GM10248 (cell line): ENCODE results near the gene ATP11A.

ENCODE experiments used
- CTCF ChIA-PET: fragments of 300-600 bp; sonication (Branson Sonifier 250); formaldehyde crosslinking; extraction: SDS; loops from one replicate; lab custom pipeline; 2021; ENCODE audit warnings: antibody characterized with exemption; lab: Yijun Ruan, JAX
- POLR2A ChIA-PET: fragments of 350-650 bp; sonication (Branson Sonifier 250); formaldehyde crosslinking; extraction: SDS; loops from one replicate; lab custom pipeline; 2020; ENCODE audit warnings: antibody characterized with exemption; lab: Yijun Ruan, JAX
- DNase-seq: peaks from one replicate; pipeline ENCODE4 v3.0.0; 2012; ENCODE audit errors: extremely low spot score
- TF ChIP-seq, protein P1 (sequence below): IDR thresholded peaks from 2 replicates; pipeline ENCODE4 v1.5.1; 2012; ENCODE audit warnings: mild to moderate bottlenecking, low read depth; ENCODE audit errors: extremely low read depth, missing control alignments, control extremely low read depth

The ATP11A gene

DNA sequence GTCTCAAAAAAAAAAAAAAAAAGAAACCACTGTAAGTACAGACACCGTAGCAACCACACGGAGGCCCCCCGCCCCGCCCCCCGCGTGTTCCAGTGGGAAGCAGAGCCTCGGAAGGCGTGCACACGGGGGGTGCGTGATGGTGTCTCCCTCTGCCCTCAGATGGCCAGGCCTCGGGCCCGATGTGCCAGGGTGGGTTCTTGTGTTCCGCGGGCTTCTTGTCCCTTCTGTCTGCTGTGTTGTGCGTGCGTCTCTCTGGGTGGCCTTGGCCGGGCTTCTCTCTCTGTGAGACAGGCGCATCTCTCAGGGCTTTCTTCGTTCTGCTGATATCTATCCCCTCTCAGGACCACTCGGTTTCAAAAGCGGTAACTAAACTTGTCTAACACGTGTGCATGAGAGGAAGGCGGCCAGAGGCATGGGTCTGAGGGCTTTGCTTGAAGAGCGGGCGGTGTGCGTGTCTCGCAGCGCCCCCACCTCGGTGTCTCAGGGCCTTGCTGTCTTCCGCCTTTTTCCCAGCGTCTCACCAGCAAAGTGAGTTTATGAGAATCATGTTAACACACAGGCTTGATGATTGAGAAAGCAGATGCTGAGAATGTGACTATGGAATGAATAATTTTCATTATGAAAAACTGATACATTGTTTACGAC is 12.6 kb downstream of the ATP11A start:
- ChIA-PET CTCF (no interaction called here), POLR2A (no interaction called here)
- no peak for DNase-seq
- TF ChIP-seq, protein P1, sequence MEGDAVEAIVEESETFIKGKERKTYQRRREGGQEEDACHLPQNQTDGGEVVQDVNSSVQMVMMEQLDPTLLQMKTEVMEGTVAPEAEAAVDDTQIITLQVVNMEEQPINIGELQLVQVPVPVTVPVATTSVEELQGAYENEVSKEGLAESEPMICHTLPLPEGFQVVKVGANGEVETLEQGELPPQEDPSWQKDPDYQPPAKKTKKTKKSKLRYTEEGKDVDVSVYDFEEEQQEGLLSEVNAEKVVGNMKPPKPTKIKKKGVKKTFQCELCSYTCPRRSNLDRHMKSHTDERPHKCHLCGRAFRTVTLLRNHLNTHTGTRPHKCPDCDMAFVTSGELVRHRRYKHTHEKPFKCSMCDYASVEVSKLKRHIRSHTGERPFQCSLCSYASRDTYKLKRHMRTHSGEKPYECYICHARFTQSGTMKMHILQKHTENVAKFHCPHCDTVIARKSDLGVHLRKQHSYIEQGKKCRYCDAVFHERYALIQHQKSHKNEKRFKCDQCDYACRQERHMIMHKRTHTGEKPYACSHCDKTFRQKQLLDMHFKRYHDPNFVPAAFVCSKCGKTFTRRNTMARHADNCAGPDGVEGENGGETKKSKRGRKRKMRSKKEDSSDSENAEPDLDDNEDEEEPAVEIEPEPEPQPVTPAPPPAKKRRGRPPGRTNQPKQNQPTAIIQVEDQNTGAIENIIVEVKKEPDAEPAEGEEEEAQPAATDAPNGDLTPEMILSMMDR, result no peak

DNA sequence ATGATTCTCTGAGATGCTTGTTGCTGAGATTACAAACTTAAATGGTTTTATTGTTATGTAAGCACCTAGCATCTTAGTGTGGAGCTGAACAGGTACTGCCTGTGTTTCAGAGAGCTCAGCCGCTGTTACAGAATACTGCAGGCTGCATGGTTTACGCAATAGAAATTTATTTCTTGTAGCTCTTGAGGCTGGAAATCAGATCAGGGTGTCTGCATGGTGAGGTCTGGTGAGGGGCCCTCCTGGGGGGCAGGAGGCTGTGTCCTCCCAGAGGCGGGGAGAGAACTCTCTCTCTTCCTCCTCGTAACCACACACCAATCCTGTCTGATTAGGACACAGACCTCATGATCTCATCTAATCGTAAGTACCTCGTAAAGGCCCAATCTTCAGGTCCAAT is 13.1 kb downstream of the ATP11A start:
- no peak for DNase-seq
- POLR2A ChIA-PET, result no interaction called here
- TF ChIP-seq, protein P1, result no peak
- CTCF ChIA-PET, result no interaction called here

DNA sequence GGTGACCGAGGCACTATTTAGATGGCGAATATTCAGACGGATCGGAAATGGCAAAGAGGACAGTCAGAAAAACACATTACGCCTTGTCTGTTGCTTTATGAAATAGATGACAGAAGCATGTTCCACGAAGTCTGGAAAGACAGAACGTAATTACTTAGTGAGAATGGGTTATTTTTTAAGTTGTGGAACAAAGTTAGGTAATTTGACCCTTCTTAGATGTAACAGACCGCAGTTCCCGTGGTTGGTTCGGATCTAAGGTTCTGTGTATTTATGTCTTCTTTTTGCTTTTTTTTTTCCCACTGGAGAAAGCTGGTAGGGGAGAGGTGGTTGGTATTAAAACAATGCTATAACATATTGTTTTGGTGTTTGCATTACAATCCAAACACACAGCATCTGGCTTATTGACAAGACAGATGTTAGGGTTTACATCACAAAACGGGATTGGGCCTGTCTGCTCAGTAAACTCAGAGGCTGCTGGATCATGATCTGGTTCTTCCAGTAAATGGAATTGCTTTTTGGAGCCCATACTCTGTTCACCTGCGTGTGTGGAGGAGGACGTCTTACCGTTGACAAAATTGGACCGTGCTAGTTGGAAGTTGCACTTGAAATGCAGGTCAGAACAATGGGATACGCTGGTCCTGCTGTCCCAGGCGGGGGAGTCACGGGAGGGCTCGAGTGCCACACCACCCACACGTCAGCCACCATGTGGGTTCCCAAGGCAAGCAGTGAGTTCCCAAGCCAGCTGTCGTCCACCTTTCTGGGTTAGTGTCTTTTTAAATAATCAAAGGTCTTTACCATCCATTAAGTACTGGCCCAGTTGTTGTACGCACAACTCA is 13.8 kb downstream of the ATP11A start:
- ChIA-PET CTCF (interaction anchor here (1.1 kb wide), 1 partner anchor 9 kb away, joined by 3 read pairs; no protein-coding TSS in a partner anchor), POLR2A (no interaction called here)
- TF ChIP-seq, protein P1, result no peak
- DNase-seq, result no peak

DNA sequence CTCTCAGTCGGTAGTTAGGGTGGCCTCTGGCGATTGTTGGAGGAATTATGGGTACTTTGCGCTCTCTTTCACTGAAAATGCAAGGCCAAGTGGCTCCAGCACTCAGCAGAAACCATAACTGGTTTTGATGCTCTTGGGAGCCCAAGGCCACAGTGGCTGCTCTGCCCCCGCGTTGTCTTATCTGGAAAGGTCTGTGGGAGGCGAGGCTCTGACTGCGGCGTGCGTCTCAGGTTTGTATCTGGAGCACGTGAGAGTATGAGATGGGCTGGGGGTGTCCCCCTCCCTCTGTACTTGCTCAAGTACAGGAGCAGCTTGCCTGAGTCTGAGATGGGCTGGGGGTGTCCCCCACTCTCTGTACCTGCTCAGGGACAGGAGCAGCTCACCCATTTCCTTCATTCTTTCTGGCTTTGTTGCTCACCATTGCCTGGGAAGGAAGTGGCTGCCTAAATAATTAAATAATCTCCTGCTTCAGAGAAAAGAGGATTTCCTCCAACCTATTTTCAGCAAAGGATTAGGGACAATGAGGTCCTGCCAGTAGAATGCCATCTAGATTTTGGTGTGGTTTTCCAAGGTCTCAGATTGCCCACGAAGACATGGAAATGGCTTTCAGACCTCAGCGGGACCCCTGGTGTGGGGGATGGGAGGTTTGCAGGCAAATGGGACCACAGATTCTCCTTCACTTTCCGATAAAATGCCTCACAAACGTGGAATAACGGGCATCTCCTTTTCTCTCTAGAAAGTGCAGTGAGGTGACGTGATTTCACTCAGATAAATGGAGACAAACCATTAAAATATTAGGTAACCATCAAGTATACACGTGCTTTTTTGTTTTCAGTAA is 14.7 kb downstream of the ATP11A start:
- CTCF ChIA-PET, result interaction anchor here (1.1 kb wide), 1 partner anchor 10 kb away, joined by 3 read pairs; no protein-coding TSS in a partner anchor
- TF ChIP-seq, protein P1, result no peak
- no peak for DNase-seq
- POLR2A ChIA-PET, result no interaction called here

DNA sequence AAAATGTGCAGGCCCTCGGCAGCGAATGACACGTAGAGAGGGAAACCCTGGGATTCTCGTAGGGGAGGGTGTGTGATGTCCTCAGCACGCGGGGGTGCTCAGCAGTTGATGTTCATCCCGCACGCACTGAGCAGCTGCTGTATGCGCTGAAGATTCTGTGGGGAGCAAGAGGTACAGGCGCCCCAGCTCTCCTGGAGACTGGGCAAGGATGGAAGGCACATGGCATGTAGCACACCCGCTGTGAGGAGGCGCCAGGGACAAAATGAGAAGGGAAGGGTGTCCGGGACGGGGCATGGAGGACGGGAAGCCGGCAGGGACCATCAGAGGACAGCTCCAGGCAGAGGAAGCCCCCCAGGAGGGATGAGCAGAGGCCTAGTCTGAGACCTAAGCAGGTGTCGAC is 15.4 kb downstream of the ATP11A start:
- DNase-seq, result no peak
- TF ChIP-seq, protein P1, result no peak
- ChIA-PET CTCF (interaction anchor here (1.2 kb wide), 1 partner anchor 12 kb away, joined by 4 read pairs; no protein-coding TSS in a partner anchor), POLR2A (no interaction called here)

DNA sequence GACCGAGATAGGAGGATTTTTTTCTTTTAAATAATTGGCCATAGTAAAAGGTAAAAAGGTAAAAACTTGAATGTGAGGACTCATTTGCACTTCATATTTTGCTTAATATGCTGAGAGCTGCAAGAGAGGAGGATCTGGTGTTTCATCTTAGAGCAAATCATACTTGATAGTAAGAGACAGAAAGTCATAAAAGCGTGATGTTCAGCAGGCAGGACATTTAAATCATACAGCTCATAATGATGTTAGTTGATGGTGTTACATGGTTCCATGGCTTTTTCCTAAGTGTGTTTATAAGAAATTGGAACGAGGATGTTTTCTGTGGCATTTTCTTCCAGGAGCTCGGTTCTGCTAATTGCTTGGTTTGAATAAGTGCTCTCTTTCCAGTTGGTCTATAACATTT is 16.3 kb downstream of the ATP11A start:
- ChIA-PET POLR2A (no interaction called here), CTCF (interaction anchor here (0.9 to 1.3 kb wide), 4 partner anchors 11 to 169 kb away, joined by 3 to 4 read pairs (median 3); no protein-coding TSS in a partner anchor)
- DNase-seq, result no peak
- TF ChIP-seq, protein P1, result no peak
